ENCODE measurements around the gene ORC1. TPM values are rescaled to one million over a fixed set of nuclear protein-coding genes. Genes with fewer than 3 reads are reported as not detected.

The ORC1 gene
- total RNA-seq, 1 donor from 2014 or later: 0.43 TPM

- no peak for ATAC-seq
- Histone ChIP-seq H3K4me3 (no peak overlapping the region), H3K9me3 (no peaks in the 10 kb centered on the region), H3K27ac (no peak overlapping the region), H3K36me3 (no peaks in the 10 kb centered on the region), H3K27me3 (no peaks in the 10 kb centered on the region), H3K4me1 (no peaks in the 10 kb centered on the region)
- intact Hi-C loops (cut with DNase I): no loop called here
- no peak for TF ChIP-seq CTCF (IDR thresholded peaks at IDR 0.05)
- DNase-seq: no peak
Measured at GRCh38 chr1:52325786-52326185, 78.4 kb downstream of the ORC1 start.

DNA sequence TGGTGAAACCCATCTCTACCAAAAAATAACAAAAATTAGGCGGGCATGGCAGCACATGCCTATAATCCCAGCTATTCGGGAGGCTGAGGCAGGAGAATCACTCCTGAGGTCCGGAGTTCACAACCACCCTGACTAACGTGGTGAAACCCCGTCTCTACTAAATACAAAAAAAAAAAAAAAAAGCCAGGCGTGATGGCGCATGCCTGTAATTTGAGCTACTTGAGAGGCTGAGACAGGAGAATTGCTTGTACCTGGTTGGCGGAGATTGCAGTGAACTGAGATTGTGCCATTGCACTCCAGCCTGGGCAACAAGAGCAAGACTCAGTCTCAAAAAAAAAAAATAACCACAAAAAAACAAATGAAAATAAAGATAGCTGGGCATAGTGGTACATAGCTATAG lies 80.5 kb downstream of the ORC1 start:
- Histone ChIP-seq H3K27me3 (no peaks in the 10 kb centered on the region), H3K4me1 (no peaks in the 10 kb centered on the region), H3K27ac (no peak overlapping the region), H3K4me3 (no peak overlapping the region), H3K36me3 (no peaks in the 10 kb centered on the region), H3K9me3 (no peaks in the 10 kb centered on the region)
- ATAC-seq (no peak), DNase-seq (no peak)
- intact Hi-C loops (cut with DNase I): no loop called here
- TF ChIP-seq CTCF (IDR thresholded peaks at IDR 0.05): no peak

Other genes with a start within 250 kb of the ORC1 start
- gene CC2D1B, start 38.2 kb downstream of the ORC1 start, total RNA-seq: 52.5 TPM
- gene PRPF38A, start 179 bp upstream of the ORC1 start, total RNA-seq: 38.2 TPM
- 44.2 TPM for gene TUT4, start 148.7 kb upstream of the ORC1 start, total RNA-seq
- 6.2 TPM for gene GPX7, start 197.9 kb upstream of the ORC1 start, total RNA-seq
- 0.81 TPM for gene SHISAL2A, start 228.7 kb upstream of the ORC1 start, total RNA-seq